NCI-H1092 treated with DMSO at 0.1 percent for 48 hours (cell line): ENCODE data around the gene KIAA1958.
"Not testable (repeated sequence)": the region's sequence is repeated elsewhere in the genome, so short reads cannot be mapped to it uniquely, and the experiment has no call there.

Source experiments
- DNase-seq: peaks from one replicate; lab custom pipeline; 2025; lab: John Stamatoyannopoulos, UW

The KIAA1958 gene

DNA sequence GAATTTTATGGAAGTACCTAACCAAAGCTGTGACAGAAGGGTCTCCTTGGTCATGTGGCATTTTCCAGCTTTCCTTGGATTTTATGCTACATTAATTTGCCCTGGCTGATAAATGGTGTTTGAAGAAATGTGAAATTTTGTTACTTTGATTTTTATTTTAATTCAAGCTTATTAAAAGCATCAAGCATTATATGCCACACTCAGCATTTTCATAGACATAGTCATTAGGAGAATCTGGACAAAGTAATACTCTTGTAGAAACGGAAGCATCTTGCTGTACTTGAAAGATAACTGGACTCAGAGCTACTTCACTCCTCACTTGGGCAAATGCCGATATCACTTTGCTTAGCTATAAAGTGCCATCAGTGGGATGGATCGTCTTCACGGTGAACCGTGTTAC is 177.1 kb downstream of the KIAA1958 start:
- DNase-seq = no peak

DNA sequence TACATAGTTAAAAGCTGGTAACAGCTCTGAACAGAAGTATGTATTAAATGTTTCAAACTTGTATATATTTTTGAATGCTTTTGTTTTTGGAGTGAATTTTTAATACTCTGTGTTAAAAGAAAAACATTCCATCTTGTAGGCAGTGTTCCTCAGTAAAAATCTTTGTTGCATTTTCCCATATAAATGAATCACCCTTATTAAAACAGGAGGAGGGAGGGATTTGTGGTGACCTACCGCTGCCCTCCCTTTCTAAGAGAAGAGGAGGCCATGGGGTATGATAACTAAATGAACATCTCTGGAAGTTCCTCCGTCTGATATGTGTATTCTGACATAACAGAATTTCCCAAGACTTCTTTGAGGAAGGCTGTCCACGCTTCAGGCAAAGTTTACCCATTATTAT is 177.9 kb downstream of the KIAA1958 start:
- no peak for DNase-seq

DNA sequence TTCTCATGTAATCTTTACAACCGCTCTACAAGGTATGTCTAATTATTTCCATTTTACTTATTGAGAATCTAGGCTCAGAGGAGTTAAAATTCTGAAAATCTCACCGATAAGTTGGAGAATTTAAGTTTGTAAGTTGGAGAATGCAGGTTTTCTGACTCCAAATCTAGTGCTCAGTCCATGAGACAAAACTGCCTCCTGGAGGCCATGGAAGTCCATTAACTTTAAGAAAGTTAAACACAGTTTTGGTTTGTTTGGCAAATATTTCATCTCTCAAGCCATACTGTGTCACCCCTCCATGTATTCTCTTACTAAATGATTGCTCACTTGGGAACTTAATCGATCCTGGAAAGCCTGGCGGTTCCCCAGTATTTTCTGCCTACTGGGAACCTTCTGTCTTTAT is 178.7 kb downstream of the KIAA1958 start:
- no peak for DNase-seq

- no peak for DNase-seq
These were observed 182.7 kb downstream of the KIAA1958 start for GRCh38 chr9:112669326-112669725.

GRCh38 chr9:112670991-112671625 is 184.5 kb downstream of the KIAA1958 start:
- DNase-seq = no peak

DNA sequence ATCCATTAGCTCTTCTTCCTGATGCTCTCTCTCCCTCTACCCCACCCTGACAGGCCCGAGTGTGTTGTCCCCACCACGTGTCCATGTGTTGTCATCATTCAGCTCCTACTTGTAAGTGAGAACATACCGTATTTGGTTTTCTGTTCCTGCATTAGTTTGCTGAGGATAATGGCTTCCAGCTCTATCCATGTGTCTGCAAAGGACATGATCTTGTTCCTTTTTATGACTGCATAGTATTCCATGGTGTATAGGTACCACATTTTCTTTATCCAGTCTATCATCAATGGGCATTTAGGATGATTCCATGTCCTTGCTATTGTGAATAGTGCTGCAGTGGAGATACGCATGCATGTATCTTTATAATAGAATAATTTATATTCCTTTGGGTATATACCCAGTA is 186.6 kb downstream of the KIAA1958 start:
- not testable (repeated sequence) for DNase-seq

DNA sequence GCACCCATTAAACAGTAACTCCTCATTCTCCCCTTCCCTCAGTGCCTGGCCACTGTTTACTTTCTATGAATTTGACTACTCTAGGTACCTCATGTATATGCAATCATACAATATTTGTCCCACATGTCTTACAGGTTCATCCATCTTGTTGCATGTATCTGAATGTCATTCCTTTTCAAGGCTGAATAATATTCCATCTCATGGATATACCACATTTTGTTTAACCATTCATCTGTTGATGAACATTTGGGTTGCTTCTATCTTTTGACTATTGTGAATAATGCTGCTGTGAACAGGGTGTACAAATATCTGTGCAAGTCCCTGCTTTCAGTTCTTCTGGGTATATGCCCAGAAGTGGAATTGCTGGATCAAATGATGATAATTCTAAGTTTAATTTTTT is 190.4 kb downstream of the KIAA1958 start:
- DNase-seq = no peak

DNA sequence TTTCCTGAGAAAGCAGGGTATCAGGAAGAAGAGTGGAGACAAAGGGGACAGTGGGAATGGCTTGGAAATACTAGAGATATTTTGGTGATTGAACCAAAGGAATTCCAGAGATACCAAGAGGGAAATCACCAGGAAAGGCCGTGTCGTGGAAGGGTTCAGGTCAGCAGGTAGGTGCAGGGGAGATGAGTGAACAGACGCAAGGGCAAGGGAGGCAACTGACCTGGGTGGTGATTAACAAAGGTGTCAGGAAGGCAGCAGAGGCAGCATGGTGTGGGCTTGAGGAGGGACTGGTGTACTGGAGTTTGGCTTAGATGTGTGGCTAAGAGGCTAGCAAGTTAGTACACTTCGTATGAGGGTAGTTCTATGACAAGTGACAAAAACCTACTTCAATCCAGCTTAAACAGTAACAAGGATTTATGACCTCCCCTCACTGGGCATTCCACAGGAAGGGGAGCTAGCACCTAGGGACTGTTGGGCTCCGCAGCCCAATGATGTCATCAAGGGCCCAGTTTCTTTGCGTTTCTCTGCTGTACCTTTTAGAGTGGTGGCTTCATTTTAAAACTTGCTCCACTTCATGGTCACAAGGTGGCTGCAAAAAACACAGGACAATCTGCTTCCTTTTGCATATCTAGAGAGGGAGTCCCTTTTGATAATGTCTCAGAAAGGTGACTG is 194.2 kb downstream of the KIAA1958 start:
- no peak for DNase-seq

GRCh38 chr9:112689161-112689740 is 202.6 kb downstream of the KIAA1958 start:
- no peak for DNase-seq

DNA sequence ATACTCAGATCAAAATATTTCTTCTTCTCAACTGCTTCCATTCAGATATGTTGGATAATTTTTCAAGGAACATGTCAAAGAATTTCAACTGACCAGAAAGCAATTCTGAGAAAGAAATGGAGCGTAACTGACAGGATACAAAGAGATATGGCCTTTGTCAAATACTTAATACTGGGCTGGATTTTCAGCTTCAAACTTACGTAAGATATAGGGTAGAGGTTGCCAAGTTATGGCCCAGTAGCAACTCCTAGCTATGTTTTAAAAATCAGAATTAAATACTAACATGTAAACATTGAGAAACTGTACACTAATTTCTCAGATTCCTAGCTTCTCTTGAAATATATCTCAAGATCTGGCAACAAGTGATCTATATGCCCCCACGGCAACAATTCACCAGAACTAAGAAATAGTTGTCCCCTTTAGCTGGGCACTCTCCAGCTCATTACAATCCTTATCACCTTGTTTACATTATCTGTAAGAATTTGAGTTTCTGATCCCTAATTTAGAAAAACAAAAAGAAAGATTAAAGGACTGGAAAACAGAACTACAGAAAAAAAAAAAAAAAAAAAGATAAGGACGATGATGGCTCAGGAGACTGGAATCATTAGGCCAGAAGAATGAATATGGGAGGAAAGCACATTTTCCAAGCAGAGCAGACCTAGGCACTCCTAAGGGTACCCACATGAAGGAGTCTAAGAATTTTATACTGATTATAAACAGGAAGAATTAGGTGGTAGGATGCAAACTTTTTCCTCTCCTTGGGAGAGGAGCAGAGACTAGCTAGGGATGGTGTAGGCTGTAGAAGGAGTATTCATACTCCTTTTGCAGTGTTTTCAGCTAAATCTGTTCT is 208.3 kb downstream of the KIAA1958 start:
- no peak for DNase-seq

DNA sequence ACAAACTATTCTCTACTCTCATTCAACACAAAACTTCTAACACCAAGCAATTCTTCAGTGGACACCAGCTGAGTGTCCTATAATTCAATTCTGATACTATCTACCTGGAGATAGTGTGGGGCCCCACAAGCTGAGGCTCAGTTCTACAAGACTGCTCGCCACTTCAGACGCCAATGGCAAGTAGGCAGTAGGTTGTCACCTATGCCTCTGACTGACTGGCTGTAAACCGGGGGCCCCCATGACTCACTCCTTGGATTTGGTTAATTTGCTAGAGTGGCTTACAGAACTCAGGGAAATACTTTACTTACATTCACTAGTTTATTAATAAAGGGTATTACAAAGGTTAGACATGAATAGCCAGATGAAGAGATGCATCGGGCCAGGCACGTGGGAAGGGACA is 209.8 kb downstream of the KIAA1958 start:
- DNase-seq = no peak

- DNase-seq = no peak
These were observed 212.6 kb downstream of the KIAA1958 start for GRCh38 chr9:112699230-112699629.

- DNase-seq = no peak
These were observed 213.5 kb downstream of the KIAA1958 start for GRCh38 chr9:112700085-112700484.

GRCh38 chr9:112703304-112703703 is 216.7 kb downstream of the KIAA1958 start:
- no peak for DNase-seq

GRCh38 chr9:112705768-112706427 is 219.3 kb downstream of the KIAA1958 start:
- peak; percentile 49 for DNase-seq

DNA sequence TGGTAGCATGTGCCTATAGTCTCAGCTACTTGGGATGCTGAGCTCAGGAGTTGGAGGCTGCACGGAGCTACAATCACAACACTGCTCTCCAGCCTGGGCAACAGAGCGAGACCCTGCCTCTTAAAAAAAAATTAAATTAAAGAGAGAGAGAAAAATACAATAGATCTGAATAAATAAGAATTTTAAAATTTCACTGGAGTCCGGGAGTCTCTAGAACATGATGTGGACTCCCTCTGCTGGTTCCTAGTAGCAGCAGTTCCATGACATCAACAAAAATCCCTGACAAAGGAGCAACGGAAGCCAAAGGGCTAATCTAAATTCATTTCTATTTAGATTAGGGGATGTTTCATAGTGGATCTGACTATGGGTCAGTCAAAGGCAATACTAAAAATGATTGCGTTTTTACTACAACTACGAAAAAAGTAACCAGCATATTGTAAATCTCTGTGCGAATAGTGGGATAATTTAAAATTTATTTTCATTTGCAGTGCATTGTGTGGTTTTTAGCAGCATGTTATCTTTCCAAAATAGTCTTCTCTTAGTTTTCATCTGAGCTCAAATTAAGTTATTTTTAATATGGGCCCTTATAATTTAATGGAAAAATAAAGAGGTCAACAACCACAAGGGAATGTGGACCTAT is 224.5 kb downstream of the KIAA1958 start:
- no peak for DNase-seq

DNA sequence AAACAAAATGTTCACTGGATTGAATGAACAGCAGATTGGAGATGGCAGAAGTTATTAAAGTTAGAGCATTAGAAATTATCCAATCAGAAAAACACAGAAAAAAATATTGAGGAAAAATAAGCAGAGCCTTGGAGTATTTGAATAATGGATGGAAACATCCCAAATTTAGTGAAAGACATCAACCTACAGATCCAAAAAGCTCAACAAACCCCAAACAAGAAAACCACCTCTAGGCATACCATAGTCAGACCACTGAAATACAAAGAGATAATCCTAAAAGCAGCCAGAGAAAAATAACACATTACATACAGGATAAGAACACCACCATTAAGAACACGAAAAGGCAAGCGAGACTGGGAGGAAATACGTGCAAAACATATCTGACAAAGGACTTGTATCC is 226.1 kb downstream of the KIAA1958 start:
- no peak for DNase-seq

DNA sequence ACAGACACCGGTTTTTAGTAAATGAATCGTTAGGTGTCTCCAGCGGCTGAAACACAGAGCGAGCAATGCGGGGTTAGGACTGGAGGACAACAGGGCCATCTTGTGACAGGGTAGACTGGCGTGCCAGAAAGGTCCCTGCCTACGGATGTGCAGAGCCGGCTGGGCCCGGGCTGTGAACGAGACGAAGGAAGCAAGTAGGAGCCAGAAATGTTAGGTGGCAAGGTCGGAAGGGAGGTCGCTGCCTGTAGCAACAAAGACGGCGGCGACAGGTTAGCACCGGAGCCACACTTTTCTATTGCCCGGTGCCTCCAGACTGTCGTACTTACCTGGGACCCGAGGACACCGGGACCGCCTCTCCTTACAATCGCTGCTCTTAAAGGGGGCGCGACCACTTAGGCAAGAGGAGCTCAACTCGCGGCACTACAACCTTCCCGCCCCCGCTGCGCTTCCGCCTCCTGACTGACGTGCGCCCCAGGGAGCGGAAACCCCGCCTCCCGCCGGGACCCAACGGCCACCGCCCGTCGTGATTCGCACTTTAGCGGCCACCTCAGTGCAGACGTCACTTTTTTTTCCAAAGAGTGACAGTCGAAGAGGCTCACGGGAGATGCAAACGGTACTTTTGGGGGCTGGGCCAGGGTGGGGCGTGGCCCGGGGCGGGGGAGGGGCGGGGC is 231.2 kb downstream of the KIAA1958 start, which contains the start of gene INIP:
Gene INIP (minus strand): TSS at position 457 of the 671 bp plus-strand sequence. CDS start 1,632 bp downstream, outside the sequence.
- DNase-seq = peak; percentile 97
